HUDEP-2 (cell line): ENCODE measurements around the gene MAGEA4.

Experiments used
- DNase-seq, 76 experiments: peaks; one replicate each; lab custom pipeline; 2025; ENCODE audit not compliant: unreplicated experiment in 76 of 76; lab: John Stamatoyannopoulos, UW

The MAGEA4 gene

GRCh38 chrX:151922692-151923091 lies 10.0 kb downstream of the MAGEA4 start:
- DNase-seq = no peak

- DNase-seq = no peak
Observed at GRCh38 chrX:151923648-151924047, 11.0 kb downstream of the MAGEA4 start.

- no peak for DNase-seq
Observed at GRCh38 chrX:151929126-151929525, 16.4 kb downstream of the MAGEA4 start.

DNA sequence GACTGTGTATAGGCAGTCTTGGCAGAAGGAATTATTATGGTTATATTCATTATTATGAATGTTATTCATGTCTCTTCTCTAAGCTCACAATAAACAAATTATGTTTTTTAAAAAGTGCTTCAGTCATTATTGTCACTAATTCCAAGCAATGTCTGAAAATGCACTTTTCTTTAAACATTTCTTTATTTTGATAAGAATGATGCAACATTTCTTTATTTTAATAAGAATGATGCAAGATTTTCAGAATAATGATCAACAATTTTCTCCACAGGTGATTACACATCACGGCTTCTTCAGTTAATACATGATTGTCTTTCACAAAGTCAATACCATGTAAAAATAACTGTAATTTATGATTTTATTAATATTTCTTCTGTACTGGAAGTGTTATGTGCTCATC lies 22.7 kb downstream of the MAGEA4 start:
- DNase-seq = no peak

DNA sequence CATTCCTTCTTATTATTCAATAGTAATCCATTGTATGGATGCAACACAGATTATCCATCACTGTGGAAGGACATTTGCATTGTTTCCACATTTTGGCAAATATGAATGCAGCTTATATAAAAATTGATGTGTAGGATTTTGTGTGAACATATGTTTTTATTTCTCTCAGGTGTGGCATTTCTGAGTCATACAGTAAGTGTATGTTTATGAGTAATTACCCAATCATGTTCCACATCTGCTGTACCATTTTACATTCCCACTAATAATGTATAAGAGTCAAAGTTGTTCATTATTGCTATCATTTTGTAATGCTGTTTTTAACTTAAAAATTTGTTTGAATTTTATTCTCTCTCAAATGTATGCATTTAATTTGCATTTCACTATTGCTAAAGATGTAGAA lies 25.5 kb downstream of the MAGEA4 start:
- no peak for DNase-seq

GRCh38 chrX:151954730-151955129 lies 42.0 kb downstream of the MAGEA4 start:
- DNase-seq = no peak

- DNase-seq = no peak
Observed at GRCh38 chrX:151958101-151958500, 45.4 kb downstream of the MAGEA4 start.

DNA sequence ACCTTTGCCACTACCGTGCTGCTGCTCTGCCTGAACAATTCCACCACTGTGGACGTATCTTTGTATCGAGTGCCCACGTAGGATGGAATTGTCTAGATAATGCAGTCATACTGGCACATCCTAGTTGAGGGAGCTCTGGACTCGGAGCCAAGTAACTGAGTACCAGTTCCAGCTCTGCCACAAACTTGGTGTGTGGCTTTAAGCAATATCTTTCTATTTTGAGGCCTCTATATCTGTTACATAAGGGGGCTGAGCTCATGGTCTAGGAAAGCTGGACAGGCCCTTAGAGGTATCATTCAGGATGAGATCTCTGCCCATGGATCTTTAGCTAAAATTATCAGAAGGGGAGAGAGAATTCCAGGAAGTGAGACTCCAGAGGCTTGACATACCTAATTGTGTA lies 49.3 kb downstream of the MAGEA4 start:
- no peak for DNase-seq

DNA sequence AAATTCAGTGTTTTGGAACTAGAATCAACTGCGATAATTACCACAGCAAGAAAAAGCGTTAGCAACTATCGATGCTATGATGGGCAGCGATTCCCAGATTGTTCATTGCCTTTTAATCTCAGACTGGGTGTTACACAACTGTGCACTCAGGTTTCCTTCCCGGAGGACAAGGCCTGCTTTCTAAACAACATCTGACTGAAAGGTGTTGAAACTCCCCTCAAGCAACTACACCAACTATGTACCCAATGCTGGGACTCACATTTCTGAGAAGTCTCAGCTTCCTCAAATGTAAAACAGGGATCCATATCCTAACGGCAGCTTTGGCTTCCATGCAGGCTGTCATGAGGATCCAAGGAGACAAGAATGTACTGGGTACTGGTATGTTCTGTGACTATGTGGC lies 53.5 kb downstream of the MAGEA4 start:
- no peak for DNase-seq

DNA sequence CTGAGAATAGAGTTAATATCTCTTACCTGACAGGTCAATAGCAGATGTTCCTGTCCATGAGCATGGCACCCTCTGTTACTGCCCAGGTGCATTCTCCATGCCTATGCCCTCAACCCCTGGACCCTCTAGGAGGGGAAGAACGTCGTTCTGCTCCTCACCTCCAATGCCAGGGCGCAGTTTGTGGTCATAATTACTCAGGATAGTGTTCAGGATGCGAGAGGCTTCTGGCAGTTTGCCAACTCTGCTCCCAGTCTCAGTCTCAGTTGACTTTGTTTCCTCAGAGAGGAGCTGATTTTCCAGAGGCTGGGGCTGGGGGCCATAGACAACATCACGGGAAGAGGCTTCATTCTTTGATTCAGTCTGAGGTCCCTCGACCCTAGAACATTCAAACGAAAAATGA lies 57.3 kb downstream of the MAGEA4 start:
- no peak for DNase-seq

DNA sequence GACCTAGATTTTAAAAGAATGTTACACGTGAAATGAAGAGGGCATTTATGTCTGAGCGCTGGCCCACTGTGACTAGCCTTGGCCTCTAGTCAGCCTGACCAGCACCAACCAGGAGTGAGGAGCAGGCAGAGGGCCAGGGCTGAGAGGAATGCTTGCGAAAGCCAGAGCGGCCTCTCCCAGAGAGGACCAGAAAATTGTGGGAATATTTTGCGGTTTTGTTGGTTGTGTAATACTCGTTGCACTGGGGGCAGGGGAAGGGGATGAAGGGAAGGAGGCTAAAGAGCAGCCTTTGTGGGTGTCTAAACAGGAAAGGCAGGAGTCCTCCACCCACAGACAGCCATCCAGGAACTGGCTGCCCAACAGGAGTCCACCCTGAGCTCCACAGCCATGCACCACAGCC lies 58.0 kb downstream of the MAGEA4 start:
- no peak for DNase-seq

DNA sequence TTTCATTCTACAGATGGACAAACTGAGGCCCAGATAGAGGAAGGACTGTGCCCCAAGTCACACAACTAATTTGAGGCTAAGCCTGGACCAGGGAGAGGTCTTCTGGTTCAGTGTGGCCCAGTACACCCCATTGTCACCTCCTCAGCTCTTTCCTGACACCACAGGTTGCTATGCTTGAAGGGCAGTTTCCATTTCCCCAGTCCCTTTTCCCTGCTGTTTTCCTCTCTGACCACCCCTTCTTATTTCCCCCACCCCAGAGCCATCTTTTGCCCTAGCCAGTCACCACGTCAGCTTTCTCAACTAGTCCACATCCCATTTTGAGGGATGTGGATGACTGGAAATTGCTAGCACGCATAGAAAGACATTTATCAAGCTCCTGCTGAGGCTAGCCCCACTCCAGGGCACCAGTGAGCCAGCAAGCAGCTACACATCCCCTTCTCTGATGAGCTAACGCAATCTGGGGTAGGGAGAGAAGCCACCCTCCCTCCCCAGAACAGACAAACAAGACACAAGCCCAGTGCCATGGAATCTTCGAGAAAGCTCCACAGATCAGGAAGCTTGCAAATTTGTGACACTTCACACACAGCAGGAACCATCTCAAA lies 60.5 kb downstream of the MAGEA4 start:
- no peak for DNase-seq

DNA sequence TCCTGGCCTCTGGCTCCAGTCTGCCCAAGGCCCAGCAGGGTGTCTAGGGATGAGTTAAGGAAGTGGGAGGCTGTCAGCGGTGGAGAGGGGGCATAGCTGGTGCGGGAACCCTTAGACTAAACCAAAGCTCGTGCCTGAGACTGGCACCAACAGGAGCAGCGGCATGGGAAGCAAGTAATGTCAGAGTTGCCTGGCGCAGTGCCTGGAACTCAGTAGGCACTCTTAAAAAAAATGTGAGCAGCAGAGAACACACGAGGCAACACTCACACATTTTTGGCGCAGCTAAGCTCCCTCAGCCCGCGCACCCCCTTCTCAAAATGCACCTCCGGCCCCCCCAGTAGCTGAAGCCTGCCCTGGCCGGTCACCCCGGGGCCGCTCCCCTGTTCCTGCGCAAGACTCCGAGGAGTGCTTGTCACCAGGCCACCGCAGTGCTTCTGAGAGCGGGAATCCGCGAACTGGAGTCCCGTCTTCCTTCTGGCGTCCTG lies 61.2 kb downstream of the MAGEA4 start:
- DNase-seq = no peak
